Stimulated activated CD4-positive, alpha-beta T cell treated with anti-CD3 and anti-CD28 coated beads, TNF-alpha, amount 100 ng/mL, for 4 hours (primary cell): ENCODE measurements around the gene ZBTB11.
A peak's percentile ranks its signal among the peaks of the same experiment; 100 is the strongest.
"Not testable (repeated sequence)": the region's sequence is repeated elsewhere in the genome, so short reads cannot be mapped to it uniquely, and the experiment has no call there.

Source experiments
- DNase-seq, 3 experiments: peaks; one replicate each; pipeline ENCODE4 v3.0.0-alpha.2; 2020; ENCODE audit warnings: low read depth in 3 of 3

The ZBTB11 gene

DNA sequence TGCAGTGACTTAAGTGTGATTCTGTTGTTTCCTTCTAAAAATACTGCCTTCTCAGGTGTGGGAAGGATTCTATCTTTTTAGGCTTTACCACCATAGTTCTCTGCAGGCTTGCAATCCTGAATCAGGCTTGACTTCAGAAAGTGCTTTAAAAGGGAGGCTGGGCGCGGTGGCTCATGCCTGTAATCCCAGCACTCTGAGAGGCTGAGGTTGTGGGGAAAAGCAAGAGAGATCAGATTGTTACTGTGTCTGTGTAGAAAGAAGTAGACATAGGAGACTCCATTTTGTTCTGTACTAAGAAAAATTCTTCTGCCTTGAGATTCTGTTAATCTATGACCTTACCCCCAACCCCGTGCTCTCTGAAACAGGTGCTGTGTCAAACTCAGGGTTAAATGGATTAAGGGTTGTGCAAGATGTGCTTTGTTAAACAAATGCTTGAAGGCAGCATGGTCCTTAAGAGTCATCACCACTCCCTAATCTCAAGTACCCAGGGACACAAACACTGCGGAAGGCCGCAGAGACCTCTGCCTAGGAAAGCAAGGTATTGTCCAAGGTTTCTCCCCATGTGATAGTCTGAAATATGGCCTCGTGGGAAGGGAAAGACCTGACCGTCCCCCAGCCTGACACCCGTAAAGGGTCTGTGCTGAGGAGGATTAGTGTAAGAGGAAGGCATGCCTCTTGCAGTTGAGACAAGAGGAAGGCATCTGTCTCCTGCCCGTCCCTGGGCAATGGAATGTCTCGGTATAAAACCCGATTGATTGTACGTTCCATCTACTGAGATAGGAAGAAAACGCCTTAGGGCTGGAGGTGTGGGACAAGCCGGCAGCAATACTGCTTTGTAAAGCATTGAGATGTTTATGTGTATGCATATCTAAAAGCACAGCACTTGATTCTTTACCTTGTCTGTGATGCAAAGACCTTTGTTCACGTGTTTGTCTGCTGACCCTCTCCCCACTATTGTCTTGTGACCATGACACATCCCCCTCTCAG, 15.0 kb upstream of the ZBTB11 start:
- not testable (repeated sequence) for DNase-seq

DNA sequence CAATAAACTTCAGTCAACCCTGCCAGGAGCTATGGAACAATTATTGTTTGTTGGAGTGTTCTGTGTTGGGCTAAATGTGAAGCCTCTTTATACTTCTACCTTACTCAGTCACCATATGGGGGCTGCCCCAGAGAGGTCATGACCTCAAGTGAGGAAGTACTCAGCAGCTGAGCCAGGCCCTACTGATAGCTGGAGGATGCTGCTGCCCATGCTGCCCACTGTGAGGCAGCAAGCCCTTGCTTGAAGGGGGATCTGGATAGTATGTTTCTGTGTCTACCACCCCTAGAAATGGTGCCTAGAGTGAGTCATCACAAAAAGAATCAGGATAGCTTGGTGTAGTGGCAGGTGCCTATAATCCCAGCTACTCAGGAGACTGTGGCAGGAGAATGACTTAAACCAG, 14.0 kb upstream of the ZBTB11 start:
- no peak for DNase-seq

DNA sequence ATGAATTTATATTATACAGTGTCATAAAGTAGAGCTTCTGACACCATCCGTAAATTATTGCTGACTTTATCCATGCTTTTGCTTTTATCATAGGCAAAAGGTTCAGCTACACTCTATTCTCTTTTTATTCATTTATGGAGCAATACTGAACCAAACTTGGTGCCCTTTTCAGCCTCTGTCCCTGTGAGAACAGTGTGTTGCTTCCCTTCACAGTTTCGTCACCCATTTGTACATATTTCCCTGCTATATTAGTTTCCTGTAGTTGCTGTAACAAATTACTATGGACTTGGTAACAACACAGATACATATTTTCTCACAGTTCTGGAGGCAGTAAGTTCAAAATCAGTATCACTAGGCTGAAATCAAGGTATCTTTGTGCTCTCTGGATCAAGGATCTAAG, 12.4 kb upstream of the ZBTB11 start:
- DNase-seq: no peak

DNA sequence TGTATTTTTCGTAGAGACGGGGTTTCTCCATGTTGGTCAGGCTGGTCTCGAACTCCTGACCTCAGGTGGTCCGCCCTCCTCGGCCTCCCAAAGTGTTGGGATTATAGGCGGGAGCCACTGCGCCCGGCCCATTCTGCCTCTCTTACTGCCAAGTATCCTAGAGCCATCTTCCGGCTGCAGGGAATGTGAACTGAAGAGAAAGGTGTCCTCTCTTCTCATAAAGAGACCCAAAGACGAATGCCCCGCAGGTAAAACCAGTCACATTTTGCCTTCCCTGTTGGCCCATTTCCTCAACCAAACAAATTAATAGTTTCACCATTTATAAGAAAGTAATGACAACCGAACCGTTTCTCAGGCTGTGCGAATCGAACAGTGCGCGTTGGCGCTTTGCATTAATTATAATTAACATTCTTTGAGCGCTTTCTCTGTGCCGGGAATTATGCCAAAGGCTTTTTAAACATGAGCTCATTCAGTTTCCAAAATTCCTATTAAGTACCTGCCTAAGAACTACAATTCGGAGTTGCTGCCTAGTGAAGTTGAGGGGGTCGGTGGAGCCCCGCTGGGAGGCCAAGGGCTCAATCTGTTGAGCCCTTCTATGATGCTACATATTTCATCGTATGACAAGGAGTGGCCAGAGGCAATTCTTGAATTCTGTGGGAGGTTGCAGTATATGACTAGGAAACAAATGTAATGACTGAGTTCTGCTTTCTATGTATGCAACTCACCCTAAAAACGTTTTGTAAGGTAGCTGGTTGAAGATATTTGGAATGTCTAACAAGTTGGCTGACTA, 10.4 kb upstream of the ZBTB11 start:
- DNase-seq: no peak

DNA sequence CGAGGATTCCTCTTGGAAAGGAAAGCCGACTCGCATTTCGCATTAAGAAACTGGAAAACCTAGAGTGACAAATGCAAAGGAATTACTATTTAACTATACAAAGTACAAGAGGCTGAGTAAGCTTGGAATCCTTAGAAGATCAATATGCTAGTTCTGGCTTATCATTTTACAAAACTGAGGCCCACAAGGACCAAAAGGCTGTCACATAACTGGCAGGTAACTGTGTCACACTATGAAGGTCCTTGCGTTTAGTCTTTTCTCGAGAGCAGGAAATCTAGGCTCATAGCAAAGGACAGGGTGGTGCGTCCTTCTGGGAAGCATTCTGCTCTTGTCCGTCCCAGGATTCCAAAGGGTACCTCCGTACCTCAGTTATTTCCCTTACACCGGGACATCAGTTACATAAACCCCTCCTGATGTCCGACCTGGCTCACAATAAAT, 9.0 kb upstream of the ZBTB11 start:
- DNase-seq: no peak

DNA sequence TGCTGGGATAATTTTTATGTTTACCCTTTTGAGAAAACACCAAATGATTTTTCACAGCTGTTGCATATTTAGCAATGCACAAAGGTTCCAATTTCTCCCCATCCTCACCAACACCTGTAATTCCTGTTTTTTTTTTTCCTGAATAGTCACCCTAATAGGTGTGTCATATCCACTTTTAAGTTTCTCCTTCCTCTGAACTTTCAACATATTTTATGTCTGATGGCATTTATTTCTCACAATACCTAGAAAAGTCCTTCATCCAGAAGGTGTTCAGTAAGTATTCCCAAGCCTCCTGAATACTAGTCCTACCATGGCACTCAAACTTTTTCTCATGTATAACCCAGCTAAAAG, 8.1 kb upstream of the ZBTB11 start:
- DNase-seq: no peak

DNA sequence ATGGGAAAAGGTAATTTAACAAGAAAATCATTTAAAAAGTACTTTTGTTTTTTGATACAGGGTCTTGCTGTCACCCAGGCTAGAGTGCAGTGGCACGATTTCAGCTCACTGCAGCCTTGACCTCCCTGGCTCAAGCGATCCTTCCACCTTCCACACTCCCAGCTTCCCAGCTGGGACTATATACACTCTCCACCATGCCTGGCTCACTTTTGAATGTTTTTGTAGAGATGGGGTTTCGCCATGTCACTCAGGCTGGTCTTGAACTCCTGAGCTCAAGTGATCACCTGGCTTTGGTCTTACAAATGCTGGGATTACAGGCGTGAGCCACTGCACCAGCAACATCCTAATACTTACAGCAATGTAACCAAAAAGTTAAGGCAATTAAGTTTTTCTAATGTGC, 3.5 kb upstream of the ZBTB11 start:
- DNase-seq: no peak

DNA sequence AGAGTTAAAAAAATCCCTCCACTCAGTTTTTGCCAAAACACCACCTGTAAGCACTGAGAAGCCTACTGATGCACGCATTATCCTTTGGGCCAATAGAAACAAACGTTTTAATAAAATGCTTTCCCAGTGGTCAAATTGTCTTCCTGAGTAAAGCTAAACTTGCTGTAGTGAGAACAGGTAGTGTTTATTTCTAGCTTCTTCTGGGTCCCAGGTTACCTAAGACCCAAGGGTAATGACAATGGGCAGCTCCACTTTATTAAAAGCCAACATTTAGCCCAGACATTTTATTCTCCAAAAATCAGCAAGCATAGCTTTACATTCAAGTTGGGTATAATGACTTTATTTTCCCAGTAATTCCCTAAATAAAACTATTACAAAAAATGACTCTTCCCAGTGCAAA, 1.9 kb upstream of the ZBTB11 start:
- not testable (repeated sequence) for DNase-seq

DNA sequence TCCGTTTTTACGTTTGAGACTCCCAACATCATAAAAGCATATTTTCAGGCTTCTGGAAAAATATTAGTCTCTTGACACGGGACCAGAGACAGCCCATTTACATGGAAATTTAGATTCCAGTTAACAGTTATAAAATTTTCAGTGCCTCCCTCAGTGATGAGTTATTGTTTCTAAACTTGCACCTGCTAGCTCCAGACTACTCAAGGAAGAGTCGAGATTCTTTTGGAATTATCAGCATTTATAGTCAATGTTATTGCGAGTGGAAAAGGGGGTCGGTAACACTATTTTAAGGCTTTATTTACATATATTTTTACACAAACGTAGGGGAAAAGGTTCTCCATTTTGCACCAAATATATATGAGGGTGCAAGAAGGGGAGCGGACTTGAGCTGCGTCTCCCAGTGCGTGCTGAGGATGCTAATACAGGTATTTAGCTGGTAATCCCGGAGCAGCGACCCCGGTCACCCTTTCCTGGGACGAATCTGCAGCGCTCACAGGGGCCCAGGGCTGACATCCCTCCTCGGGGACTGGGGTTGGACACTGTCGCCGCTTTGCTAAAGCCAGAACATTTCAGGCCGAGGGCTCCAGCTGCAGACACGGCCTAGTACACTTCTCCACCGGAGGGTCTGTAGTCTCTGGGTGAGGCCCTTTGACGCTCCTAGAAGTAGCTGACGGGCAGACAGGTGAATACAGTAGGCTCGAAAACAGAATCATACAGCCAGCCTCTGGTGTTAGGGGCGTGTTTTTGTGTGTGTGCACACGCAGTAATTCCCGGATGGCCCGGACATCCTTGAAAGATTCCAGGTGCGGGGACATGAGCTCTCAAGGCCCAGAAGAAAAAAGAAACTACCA, 729 bp upstream of the ZBTB11 start:
- DNase-seq: no peak

DNA sequence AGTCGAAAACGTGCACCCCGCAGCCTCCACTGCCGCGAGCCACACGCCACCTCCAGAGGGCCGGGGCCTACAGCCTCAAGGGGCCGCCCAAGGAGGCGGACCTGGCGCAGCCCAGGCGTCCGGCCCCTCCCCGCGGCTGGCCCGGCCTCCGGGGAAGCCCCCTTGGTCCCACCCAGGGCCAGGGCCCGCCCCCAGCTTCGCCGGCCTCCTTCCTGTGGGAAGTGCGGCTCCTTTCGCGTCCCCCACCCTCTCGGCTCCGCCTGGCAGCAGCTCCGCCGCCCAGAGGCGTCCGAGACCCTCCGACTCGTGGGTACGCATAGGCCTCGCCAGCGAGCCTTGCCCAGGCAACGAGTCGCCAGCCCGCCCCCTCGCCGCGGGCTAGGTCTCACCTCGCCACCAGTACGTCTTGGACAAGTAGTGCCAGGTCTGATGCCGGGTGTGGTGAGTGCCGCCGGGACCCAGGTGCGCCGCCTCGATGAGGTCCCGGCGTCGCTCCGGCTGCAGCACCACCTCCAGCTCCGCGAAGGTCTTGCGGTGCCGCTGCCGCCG, 642 bp downstream of the ZBTB11 start:
- peak; percentile 89 to 92 (median 91) for DNase-seq

DNA sequence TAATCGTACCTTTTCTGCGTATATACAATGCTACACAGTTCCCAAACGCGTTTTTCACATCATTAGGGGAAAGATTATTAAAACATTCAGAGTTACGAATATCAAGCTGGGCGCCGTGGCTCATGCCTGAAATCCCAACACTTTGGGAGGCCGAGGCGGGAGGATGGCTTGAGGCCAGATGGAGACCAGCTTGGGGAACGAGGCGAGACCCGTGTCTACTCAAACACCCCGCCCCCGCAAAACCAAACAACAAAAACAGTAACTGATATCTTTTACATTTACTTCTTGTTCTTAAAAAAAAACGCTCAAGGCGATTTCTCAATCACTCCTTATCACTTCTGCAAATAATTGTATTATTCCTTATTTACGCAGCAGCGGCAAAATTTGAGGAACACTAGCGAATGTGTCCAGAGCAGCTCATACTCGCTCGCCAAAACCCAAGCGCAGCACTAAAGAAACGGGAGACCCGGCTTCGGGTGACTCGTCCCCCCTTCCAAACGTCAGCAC, 1.2 kb downstream of the ZBTB11 start:
- DNase-seq: no peak

DNA sequence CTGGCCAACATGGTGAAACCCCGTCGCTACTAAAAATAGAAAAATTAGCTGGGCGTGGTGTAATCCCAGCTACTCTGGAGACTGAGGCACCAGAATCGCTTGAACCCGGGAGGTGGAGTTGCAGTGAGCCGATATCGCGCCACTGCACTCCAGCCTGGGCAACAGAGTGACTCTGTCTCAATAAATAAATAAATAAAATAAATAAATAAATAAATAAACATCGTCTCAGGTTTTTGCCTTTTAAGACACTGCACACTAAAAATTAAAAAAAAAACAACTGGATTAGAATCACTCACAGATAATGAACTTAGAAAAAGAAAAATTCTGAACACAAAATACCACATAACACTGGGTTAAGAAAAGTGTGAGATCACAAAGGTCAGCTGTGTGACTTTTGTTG, 2.4 kb downstream of the ZBTB11 start:
- no peak for DNase-seq

DNA sequence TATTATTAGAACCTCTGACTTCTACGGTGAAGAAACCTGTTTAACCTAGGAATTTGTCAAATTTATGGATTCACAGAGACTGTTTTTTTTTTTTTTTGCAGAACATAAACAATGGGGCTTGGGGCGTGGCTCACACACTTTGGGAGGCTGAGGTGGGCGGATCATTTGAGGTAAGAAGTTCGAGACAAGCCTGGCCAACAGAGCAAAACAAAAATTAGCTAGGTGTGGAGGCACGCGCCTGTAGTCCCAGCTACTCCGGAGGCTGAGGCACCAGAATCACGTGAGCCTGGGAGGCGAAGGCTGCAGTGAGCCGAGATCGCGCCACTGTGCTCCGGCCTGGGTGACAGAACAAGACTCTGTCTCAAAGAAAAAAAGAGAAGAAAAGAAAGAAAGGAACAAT, 3.0 kb downstream of the ZBTB11 start:
- DNase-seq: no peak

DNA sequence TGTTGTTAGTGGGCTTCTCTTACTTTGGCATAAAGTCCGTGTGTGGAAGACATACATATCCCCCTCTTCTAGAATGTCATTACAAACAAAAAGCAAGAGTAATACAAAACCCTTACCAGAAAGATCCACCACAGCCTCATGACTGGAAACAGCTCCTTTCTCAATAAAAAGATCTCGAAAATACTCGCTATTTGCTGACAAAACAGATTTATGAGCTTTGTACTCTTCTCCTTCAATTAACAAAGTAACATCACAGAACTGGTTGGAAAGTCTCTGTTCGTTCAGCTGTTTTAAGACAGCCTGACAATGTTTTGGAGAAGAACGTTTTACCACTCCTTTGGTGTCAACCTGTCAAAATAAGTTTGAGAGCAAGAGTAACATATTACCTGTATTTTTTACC, 5.9 kb downstream of the ZBTB11 start:
- DNase-seq: no peak

DNA sequence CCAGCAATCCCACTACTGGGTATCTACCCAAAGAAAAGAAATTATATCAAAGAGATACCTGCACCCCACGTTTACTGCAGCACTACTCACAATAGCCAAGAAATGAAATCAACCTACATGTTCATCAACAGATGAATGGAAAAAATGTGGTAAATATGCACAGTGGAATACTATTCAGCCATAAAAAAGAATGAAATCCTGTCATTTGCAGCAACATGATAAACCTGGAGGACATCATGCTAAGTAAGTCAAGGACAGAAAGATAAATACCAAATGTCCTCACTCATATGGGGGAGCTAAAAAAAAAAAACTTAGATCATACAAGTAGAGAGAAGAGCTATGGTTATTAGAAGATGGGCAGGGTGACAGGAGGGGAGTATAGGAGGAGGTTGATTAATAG, 9.1 kb downstream of the ZBTB11 start:
- DNase-seq: no peak

DNA sequence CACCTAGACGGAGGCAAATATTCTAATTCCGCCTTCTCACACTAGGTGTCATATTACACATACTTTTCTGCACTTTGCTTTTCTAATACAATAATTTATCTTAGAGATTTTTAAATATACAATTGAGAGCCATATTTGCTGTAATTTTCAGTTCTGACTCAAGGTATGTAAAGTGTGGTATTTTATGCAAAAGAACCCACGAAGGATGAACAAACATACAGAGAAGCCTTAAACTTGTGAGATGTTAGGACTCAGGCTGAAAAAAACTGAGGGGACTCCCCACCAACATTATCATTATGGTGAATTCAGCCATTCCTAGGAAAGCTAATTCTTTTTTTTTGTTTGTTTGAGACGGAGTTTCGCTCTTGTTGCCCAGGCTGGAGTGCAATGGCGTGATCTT, 9.6 kb downstream of the ZBTB11 start:
- no peak for DNase-seq

DNA sequence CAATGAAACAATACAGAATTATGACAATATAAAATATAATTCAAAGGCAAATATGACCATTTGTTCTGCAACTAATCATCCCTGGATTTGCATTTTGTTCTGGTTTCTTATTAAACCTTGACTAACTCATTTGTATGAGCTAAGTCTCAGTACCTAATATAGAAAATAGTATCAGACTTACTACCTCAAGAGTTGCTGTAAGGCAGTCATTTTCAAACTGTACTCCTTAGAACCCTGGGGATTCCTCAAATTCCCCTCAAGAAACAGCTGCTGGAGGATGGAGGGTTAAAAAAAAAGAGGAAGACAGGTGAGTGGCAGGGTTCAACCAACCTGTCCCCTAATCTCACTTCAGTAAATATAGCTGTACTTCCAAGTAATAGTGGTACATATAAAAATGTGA, 11.1 kb downstream of the ZBTB11 start:
- DNase-seq: no peak

DNA sequence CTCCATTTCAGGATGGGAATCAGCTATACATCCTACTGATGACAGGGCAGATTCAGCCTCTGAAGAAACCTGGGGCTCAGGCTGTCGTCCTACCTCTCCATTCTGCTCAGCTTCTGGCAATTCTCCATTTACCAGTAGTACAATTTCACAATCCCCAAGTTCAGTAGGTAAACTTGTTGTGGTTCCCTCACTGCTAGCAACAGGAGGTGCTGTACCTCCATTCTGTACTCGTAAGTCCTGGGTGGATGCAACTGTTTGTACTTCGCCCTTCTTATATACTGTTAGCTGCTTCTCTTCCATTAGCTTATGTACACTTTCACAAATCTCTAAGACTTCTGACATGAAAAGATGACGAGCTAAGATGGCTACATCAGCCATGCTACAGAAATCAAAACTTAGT, 11.6 kb downstream of the ZBTB11 start:
- DNase-seq: no peak

DNA sequence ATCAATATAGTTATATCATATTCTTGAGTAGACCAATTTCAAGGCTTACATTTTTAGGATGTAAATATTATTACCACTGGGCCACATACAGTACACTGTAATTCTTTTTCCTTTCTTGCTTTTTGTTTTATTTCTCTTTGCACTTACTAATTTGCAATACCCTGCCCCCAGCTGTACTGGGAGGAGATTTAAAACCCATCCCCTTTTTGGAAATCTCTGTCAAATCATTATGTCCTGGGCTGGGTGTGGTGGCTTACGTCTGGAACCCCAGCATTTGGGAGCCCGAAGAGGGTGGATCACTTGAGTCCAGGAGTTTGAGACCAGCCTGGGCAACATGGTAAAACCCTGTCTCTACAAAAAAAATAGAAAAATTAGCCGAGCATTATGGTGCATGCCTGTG, 16.2 kb downstream of the ZBTB11 start:
- no peak for DNase-seq

DNA sequence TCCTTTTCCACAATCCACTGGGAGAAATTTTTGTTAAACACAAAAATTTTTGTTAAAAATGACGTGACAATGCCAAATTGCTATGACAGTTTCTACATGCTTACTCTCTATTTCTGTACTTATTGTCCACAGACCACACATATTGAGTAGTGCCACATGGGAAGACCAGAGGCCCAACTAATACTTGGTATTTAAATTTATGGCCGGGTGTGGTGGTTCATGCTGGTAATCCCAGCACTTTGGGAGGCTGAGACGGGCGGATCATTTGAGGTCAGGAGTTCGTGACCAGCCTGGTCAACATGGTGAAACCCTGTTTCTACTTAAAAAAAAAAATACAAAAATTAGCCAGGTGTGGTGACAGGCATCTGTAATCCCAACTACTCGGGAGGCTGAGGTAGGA, 20.3 kb downstream of the ZBTB11 start:
- no peak for DNase-seq

DNA sequence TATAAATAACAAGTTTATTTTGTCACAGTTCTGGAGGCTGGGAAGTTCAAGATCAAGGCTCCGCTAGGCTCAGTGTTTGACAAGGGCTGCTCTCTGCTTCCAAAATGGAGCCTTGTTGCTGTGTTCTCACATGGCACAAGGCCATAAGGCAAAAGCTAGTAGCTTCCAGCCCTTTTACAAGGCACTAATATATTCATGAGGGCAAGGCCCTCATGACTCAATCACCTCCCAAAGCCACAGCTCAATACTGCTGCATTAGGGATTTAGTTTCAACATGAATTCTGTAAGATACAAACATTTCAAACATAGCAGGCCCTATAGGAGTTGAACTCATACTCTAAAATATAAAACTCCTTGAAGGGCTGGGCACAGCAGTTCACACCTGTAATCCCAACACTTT, 30.2 kb downstream of the ZBTB11 start:
- no peak for DNase-seq
